Mucosa of gallbladder (tissue), 1 donor: ENCODE data around the gene ALPL. TPM values are rescaled to one million over a fixed set of nuclear protein-coding genes. Genes with fewer than 3 reads are reported as not detected.

Experiments used
- DNase-seq: peaks from one replicate; pipeline ENCODE4 v3.0.0-alpha.2; 2020; ENCODE audit warnings: low spot score
- total RNA-seq: library from RNA; stranded (reverse); gene quantifications from one replicate; pipeline ENCODE4 v1.2.1, GENCODE V29; 2021
- donor health status: DM: no; HTN: no; CAD: no.

ALPL gene
- total RNA-seq, 1 donor from 2014 or later: 4.0 TPM

DNA sequence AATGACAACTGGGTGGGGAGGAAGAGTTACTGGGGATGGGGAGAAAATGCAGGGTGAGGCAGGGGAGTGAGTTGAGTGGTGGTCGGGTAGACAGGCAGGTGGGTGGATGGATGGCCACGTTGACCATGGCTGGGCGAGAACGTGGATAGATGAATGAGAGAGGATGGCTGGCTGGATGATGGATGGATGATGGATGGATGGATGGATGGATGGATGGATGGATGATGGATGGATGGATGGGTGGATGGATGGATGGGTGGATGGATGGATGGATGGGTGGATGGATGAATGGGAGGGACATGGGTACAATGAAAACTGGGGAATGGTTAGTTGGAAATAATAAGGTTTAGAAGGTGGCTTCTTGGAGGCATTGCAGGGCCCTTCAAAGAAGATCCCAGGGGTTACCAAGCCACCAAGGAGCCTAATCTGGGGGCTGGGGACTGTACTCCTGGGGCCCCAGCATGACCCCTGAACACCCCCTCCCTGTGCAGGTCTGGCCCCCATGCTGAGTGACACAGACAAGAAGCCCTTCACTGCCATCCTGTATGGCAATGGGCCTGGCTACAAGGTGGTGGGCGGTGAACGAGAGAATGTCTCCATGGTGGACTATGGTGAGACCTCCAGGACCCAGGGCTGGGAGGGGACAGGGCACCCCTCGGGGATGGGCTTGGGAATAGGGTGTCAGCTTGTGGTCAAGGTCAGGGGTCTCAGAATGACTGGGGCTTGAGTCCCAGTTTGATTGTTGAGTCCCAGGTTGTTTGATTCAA, 67.0 kb downstream of the ALPL start:
- DNase-seq: no peak

DNA sequence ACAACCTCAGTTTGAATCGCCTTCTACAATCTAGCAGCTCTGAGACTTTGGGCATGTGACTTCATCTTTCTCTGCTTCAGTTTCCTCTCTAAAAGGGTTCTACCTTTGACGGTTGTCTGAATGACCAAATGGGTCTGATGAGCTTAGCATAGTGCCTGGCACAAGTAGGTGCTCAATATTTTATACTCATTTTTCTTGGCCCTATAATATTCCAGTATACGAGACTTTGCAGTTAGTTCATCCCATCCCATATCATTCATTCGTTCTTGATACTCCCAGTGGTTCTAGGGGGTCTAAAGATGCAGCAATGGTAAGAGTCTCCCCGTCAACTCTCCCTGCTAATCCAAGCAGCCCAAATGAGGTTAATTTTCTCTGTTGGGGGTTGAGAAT, 67.6 kb downstream of the ALPL start:
- no peak for DNase-seq

DNA sequence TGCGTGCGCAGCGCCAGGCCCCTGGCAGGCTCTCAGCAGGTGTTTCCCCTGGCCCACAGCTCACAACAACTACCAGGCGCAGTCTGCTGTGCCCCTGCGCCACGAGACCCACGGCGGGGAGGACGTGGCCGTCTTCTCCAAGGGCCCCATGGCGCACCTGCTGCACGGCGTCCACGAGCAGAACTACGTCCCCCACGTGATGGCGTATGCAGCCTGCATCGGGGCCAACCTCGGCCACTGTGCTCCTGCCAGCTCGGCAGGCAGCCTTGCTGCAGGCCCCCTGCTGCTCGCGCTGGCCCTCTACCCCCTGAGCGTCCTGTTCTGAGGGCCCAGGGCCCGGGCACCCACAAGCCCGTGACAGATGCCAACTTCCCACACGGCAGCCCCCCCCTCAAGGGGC, 68.1 kb downstream of the ALPL start:
- no peak for DNase-seq

DNA sequence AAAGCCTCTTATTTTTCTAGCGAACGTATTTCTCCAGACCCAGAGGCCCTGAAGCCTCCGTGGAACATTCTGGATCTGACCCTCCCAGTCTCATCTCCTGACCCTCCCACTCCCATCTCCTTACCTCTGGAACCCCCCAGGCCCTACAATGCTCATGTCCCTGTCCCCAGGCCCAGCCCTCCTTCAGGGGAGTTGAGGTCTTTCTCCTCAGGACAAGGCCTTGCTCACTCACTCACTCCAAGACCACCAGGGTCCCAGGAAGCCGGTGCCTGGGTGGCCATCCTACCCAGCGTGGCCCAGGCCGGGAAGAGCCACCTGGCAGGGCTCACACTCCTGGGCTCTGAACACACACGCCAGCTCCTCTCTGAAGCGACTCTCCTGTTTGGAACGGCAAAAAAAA, 68.7 kb downstream of the ALPL start:
- no peak for DNase-seq

DNA sequence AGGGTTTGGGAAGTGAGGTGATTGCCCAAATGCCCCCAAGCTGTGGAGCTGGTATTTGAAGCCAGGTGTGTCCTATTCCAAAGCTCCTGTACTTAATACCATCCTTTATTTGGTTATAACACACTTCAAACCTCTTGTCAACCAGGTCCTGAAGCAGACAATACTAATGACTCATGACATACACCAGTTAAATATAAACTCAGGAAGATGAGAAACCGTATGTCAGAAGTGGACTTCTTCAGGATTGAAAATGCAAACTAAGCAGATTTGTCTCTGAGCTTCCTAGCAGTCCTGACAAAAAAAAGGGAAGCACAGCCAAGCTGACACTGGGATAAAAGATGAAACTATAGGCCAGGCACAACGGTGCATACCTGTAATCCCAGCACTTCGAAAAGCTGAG, 70.6 kb downstream of the ALPL start:
- DNase-seq: no peak

DNA sequence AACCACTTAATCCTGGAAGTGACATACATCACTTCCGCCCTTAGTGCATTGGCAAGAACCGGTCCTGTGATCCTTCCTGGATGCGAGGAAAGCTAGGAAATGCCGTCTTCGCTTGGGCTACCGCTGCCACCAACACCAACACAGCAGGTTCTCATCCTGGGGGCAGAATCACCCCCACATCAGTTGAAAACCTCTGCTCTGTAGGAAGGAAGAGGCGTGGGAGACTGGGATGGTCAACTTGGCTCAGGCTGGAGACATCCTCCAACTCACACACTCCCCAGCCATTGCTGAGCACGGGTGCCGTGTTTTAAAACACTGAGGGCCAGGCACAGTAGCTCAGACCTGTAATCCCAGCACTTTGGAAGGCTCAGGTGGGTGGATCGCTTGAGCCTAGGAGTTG, 74.9 kb downstream of the ALPL start:
- no peak for DNase-seq

DNA sequence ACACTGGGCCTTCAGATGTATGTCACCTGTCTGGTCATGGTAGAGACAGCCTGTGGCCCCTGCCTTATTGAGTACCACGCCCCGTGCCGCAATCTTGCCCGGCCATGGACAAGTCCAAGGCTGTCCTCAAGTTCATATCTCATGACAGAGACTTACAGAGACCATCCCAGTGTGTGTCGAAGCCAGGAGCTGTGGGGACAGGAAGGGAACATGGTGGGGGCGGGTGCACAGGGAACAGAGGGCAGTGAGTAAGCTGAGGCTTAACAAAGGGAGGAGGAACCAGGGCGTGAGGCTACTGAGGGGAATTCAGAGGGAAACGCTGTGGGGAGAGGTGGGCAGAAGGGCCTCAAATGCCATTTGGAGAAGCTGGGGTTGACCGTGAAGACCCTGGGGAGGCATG, 75.8 kb downstream of the ALPL start:
- no peak for DNase-seq

DNA sequence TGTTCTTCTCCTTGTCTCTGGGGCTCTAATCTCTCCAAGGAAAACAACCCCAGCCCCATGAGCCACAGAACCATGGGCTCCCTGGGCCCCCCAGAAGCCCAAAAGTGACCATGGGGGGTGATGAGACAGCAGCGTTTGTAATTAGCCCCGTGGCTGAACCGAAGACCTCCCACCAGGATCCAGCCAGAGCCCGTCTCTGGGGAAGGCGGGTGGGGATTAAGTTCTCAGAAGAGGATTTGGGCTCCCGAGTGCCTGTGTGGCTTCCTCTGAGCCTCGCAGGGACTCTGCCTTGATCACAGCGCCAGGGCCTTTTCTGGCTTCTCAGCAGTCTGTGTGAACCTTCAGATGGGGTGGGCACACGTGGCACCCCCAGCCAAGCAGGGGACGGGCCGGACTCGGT, 77.0 kb downstream of the ALPL start:
- DNase-seq: no peak

DNA sequence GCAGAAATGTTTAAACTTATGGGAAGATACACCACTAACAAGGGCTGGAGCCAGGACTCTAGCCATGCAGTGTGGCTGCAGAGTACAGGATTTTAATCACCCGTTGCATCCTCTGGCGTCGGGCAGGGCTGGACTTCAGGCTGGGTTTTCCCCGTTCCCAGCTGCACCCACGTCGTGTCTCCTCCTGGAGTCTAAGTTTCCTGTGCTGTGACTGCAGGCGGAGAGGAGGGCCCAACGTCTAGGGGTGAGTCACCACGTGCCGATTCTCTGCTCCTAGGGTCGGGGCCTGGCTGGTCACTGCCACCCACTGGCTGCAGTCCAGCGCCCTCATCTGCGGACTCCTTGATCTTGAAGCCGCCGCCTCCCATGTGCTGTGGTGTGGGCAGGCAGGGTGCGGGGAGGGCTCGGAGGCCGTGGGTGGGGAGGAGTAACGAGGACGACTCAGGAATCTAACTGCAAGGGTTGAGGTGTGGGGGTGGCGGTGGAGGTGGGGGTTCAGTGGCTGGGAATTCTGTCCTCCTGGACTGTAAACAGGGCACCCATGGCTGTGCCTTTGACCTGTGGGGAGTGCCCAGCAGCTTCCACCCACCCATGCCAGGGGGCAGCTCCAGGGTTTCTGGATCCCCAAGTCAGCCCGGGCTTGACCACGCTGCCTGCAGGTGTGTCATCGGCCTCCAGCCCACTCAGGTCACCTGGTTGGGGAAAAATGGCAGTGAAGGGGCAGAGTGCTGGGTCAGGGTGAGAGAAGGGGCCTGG, 77.8 kb downstream of the ALPL start:
- DNase-seq: peak; percentile 60

DNA sequence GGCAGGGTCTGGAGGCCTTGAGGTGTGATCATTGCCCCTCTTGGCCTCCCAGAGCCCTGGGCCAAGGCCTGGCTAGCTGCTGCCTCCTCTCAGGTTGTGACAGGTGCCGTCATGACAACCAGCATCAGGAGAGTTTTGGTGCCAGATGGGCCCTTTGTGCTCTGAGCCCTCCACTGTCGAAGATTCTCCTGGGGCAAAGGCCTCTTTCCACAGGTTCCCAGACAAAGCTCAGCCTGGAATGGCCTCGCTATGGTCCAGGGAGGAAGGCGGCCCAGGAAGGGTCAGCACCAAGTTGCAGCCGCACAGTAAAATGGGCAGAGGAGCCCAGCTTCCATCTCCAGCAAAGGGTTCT, 78.4 kb downstream of the ALPL start:
- DNase-seq: no peak

DNA sequence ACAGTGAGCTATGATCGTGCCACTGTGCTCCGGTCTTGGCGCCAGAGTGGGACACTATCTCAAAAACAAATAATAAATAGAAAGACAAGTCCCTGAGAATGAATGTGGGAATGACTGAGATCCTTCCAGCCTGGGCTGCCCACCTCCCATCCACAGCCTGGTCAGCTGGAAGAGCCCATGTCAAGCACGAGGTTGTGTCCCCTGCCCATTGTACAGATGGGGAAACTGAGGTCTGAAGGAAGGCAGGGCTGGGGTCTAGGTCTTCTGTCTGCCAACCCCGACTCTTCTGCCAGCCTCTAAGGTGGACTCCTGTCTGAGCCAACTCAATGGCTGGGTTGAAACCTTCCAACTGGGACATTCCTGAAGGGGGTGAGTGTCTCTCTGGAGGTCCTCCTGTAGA, 80.4 kb downstream of the ALPL start:
- no peak for DNase-seq

DNA sequence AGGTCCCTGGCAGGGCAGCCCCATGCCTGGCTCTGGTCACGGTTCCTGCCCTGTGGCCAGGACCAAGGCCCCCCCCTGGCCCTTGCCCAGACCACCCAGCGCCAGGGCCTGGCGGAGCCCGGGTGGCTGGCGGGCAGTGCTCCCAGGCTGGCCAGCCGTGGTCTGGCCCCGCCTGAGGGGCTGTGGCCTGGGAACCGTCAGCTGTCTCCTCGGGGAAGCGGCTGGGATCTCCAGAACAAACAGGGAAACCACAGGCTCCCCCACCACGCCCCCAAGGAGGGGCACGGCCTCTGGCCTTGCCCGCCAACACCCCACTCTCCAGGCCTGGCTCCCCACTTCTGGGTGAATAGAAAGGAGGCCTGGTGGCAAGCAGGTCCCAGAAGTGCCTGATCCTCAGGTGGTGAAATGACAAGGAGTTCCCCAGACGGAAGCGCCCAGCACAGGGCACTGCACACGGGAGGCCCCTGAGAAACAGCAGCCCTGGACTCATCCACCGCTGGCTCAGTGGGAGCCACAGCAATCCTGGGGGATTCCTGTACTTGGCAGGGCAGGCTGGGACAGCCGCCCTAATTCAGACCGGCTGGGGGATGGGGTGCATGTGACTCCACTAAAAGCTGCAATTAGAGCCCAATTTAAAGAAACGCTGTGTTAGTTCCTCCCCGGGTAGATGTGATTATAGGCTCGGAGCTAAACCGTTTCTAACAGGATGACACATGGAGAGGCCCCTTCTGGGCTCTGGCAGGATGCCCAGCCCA, 81.1 kb downstream of the ALPL start:
- no peak for DNase-seq

DNA sequence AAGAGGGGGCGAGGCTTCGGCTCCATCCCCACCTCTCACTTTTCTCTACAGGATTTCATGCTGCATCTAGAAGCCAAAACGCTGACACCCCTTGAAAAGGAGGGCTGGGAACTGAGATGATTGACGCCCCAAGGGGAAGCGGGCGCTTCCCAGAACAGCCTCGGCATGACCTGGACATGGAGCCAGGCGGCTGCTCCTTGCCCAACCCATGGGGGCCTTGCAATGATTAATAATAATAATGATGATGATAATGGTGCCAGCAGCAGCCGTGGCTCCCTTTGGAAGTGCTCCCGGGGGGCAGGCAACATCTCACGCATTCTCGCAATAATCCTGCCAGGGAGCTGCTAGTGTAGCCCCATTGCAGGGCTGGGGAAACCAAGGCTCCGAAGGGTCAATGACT, 81.7 kb downstream of the ALPL start:
- no peak for DNase-seq

DNA sequence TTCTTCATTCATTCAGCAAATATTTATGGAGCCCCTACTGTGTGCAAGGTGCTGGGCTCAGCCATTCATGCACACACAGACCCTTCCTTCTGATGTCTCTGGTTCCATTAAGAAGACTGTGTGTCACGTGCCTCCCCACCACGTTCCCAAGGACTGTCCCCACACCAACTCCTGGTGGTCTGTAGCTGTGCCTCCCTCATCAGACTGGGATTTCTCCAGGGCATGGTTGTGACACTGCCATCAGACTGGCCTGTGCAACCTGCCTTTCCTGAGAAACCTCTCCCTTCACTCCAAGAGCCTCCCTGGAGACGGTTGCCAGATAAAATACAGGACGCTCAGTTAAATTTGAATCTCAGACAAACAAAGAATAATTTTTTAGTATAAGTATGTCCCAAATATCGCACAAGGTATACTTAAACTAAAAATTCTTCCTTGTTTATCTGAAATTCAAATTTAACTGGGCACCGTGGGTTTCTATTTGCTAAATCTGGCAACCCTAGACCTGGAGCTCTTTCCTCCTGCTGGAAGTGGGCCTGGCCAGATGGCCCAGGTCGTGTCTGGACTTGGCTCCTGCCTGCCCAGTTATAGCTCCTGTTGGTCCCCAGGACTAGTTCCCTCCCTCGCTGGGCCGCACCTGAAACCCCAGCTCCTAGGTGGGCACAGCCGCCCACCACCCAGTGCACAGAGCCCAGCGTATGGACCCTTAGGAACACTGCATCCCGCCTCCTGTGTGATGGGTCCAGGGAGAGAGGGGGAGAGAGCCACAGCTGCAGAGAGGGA, 83.1 kb downstream of the ALPL start:
- DNase-seq: no peak

DNA sequence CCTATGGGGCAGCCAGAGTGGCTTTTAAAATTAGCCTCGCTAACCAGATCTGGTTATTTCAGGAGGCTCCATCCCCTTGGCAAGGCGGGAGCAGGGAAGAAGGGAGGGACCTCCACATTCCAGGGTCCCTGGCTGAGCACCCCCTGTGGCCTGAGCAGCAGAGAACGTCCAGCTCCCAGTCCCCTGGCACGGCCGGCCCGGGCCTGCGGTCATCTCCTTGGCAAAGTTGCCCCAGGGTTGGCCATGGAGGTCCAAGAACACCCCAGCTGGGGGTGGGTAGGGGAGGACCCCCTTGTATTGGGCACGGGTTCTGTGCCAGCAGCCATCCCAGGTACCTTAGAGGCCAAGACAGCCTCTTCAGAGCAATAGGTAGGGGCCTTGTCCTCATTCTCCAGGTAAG, 84.0 kb downstream of the ALPL start:
- no peak for DNase-seq

DNA sequence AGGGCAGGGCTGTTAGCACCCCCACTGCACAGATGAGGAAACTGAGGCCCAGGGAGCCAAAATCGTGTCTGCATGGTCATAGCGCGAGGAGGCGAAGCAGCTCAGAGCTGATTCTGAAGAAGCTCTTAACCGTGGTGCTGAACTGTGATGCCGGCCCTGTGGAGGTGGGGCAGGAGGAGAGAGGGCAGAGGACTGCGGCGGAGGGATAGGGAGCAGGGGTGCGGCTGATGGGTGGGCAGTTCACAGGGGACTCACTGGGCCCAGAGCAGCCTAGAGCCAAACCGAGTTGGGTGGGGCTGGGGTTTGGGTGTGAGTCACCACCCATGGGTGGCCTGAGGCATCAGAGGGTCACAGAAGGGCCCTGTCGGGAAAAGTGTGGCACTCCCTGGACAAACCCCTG, 85.3 kb downstream of the ALPL start:
- no peak for DNase-seq

DNA sequence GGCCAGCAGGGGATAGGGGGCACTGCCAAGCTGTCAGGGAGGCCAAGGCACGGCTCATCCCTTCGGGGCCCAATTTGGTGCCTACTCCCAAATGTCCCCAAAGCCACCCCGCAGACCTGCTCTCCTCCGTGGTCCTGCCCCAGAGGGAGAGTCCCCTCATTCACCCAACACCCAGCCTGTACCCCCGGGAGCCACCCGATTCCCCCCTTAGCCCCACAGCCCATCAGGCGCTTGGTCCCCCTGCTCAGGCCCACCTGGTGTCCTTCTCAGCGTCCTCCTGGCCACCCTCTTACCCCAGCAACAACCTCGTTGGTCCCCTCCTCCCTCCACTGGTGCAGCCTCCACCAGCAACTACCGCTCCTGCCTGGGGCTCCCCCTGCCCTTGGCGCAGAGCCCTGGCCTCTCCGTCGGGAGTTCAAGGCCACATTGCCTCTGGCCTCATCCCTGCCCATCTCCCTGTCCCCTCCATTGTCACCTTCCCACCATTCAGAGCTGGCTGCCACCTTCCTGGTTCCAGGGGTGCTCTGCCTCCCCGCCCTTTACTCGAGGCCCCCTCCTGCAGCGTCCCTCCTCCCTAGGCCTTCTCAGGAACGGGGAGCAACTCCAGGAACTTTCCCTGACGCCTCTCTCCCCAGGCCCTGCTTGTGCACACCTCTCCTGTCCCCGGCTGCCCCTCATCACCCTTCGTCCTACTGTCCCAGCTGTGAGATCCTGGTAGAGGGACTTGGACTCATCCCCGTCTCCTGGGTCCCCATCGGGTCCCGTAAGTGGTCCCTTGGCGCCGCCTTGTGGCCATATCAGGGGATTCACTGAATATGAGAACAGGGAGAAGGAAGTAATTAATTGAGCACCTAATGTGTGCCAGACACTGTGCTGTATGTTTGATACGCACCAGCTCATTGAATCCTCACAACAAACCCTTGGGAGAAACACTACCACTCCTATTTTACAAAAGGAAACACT, 86.0 kb downstream of the ALPL start:
- peak; percentile 46 for DNase-seq

DNA sequence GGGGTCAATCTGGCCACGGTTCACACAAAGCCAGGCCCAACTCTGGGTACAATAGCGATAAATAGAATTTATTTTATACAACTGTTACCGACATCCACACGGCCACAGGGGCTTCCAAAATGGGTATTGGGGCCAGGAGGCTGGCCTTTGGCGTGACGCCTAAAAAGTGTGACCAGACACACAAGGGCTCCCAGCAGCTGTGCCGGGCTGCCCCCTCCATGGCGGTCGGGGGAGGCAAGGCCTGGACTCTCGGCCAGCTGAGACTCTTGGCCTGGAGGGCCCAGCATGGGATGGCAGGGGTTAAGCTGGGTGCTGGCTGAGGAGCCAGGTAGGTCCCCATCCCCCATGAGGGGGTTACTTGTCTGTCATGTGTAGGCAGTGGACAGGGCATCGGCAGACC, 87.0 kb downstream of the ALPL start:
- no peak for DNase-seq

DNA sequence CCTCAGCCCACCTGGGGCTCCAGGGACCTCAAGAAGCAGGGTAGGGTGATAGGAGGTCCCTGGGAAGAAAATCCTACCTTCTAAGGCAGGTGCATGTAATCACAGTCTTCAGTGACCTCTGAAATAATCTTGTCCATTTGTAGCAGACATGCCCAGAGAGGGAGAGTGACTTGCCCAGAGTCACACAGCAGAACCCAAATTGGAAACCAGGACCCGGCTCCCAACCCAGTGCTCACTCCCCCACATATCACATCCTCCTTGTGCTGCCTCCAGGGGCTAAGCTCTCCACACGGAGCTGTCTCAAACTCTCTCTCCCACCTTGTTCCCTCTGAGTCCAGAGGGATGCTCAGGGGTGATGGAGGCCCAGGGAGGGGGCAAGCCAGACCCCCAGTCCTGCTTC, 87.4 kb downstream of the ALPL start:
- DNase-seq: no peak

DNA sequence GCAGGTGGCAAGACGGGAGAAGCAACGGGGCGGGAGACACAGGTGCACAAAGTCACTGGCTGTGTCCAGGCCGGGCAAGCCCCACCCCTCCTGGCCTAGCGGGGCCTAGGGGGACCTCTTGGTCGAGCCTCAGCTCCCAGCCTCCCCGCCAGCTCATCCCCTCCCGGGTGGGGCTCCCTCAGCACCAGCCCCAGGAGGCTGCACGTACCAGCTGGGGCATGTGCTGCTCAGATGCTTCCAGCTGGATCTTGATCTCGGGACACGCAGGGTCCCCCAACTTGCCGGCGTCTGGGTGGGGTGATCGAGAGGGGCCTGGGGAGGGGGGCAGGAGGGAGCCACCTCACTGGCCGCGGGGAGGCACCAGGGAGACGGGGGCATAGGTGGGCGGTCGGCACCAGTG, 88.5 kb downstream of the ALPL start:
- DNase-seq: no peak

DNA sequence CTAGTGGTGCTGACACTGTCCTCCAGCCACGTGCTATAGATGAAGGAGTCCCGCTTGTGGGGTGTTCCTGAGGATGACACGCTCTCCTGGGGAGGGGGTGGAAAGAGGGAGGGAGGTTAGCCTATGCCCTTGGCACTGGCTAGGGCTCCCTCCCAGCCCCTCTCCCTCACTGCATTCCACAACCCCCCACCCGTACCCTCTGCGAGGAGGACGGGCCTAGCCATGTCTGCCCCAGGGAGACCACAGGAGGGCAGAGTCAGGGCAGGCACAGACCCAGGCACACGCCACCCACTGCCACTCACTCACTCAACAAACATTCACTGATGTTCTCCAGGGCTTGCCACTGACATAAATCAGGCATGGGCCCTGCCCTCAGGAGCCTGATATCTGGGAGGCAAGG, 89.2 kb downstream of the ALPL start:
- no peak for DNase-seq
